Measurements from ENCODE around the gene TENT5D. TPM values are rescaled to one million over a fixed set of nuclear protein-coding genes. Genes with fewer than 3 reads are reported as not detected.
"Not testable (repeated sequence)": the region's sequence is repeated elsewhere in the genome, so short reads cannot be mapped to it uniquely, and the experiment has no call there.

Gene TENT5D
- total RNA-seq: not detected

- Histone ChIP-seq H3K4me1 (ENCODE audit: control insufficient read depth in 1 of 2, low read depth in 2 of 2) (no peaks in the 10 kb centered on the region), H3K36me3 (no peaks in the 10 kb centered on the region), H3K4me3 (no peak within 1 kb of the TSS), H3K27ac (no peak within 1 kb of the TSS), H3K9me3 (no peaks in the 10 kb centered on the region), H3K27me3 (replicated peaks; ENCODE audit: insufficient read depth) (no peaks in the 10 kb centered on the region)
- no peak for DNase-seq (ENCODE audit: low spot score)
- ATAC-seq (ENCODE audit: insufficient number of reproducible peaks, low FRiP score, low read depth): no peak
- no peak for TF ChIP-seq CTCF (IDR thresholded peaks at IDR 0.05)
Measured at GRCh38 chrX:80420147-80420546, at the start of gene TENT5D. Gene TENT5D, plus strand, starts transcription at chrX:80420447. Its CDS starts 22,093 bp downstream, at chrX:80442540.

- not testable (repeated sequence) for H3K4me1 ChIP-seq (ENCODE audit: control insufficient read depth in 1 of 2, low read depth in 2 of 2); DNase-seq (ENCODE audit: low spot score); H3K9me3 ChIP-seq; H3K27ac ChIP-seq; H3K36me3 ChIP-seq; H3K27me3 ChIP-seq (replicated peaks; ENCODE audit: insufficient read depth); H3K4me3 ChIP-seq; ATAC-seq (ENCODE audit: insufficient number of reproducible peaks, low FRiP score, low read depth)
Measured at GRCh38 chrX:80385651-80386050, 34.6 kb upstream of the TENT5D start.

GRCh38 chrX:80388206-80388605, 32.0 kb upstream of the TENT5D start:
- Histone ChIP-seq H3K4me3 (no peak overlapping the region), H3K27ac (no peak overlapping the region), H3K9me3 (no peaks in the 10 kb centered on the region), H3K27me3 (replicated peaks; ENCODE audit: insufficient read depth) (no peaks in the 10 kb centered on the region), H3K36me3 (no peaks in the 10 kb centered on the region), H3K4me1 (ENCODE audit: control insufficient read depth in 1 of 2, low read depth in 2 of 2) (no peaks in the 10 kb centered on the region)
- no peak for TF ChIP-seq CTCF (IDR thresholded peaks at IDR 0.05)
- no peak for DNase-seq (ENCODE audit: low spot score)
- no peak for ATAC-seq (ENCODE audit: insufficient number of reproducible peaks, low FRiP score, low read depth)

- no peaks in the 10 kb centered on the region for H3K9me3 ChIP-seq
- DNase-seq (ENCODE audit: low spot score) (no peak), ATAC-seq (ENCODE audit: insufficient number of reproducible peaks, low FRiP score, low read depth) (no peak)
- no peak for TF ChIP-seq CTCF (IDR thresholded peaks at IDR 0.05)
- no peak overlapping the region for H3K4me3 ChIP-seq
- H3K27me3 ChIP-seq (replicated peaks; ENCODE audit: insufficient read depth): no peaks in the 10 kb centered on the region
- H3K27ac ChIP-seq: no peak overlapping the region
- no peaks in the 10 kb centered on the region for H3K4me1 ChIP-seq (ENCODE audit: control insufficient read depth in 1 of 2, low read depth in 2 of 2)
- H3K36me3 ChIP-seq: no peaks in the 10 kb centered on the region
Measured at GRCh38 chrX:80412042-80412441, 8.2 kb upstream of the TENT5D start.

GRCh38 chrX:80423000-80423399, 2.8 kb downstream of the TENT5D start:
- no peaks in the 10 kb centered on the region for H3K36me3 ChIP-seq
- no peak for TF ChIP-seq CTCF (IDR thresholded peaks at IDR 0.05)
- H3K4me1 ChIP-seq (ENCODE audit: control insufficient read depth in 1 of 2, low read depth in 2 of 2): no peaks in the 10 kb centered on the region
- no peak overlapping the region for H3K27ac ChIP-seq
- DNase-seq (ENCODE audit: low spot score): no peak
- no peak for ATAC-seq (ENCODE audit: insufficient number of reproducible peaks, low FRiP score, low read depth)
- no peak overlapping the region for H3K4me3 ChIP-seq
- no peaks in the 10 kb centered on the region for H3K27me3 ChIP-seq (replicated peaks; ENCODE audit: insufficient read depth)
- H3K9me3 ChIP-seq: no peaks in the 10 kb centered on the region

GRCh38 chrX:80423744-80424143, 3.5 kb downstream of the TENT5D start:
- H3K4me1 ChIP-seq (ENCODE audit: control insufficient read depth in 1 of 2, low read depth in 2 of 2): no peaks in the 10 kb centered on the region
- H3K9me3 ChIP-seq: no peaks in the 10 kb centered on the region
- H3K36me3 ChIP-seq: no peaks in the 10 kb centered on the region
- H3K27me3 ChIP-seq (replicated peaks; ENCODE audit: insufficient read depth): no peaks in the 10 kb centered on the region
- TF ChIP-seq CTCF (IDR thresholded peaks at IDR 0.05): no peak
- ATAC-seq (ENCODE audit: insufficient number of reproducible peaks, low FRiP score, low read depth) (no peak), DNase-seq (ENCODE audit: low spot score) (no peak)
- H3K4me3 ChIP-seq: no peak overlapping the region
- no peak overlapping the region for H3K27ac ChIP-seq

Measured in thoracic aorta (tissue), 2 donors.